Umbilical cord (tissue), 2 donors: ENCODE measurements around the gene OR2W1. TPM values are rescaled to one million over a fixed set of nuclear protein-coding genes. Genes with fewer than 3 reads are reported as not detected.

Experiments used
- DNase-seq: peaks from one replicate; pipeline ENCODE4 v3.0.0-alpha.2; 2015; ENCODE audit warnings: low spot score
- total RNA-seq: library from RNA; depleted of rRNA; stranded (reverse); fragments of >200 nt; gene quantifications from one replicate; pipeline ENCODE4 v1.2.3, GENCODE V29; 2014; ENCODE audit warnings: low replicate concordance; ENCODE audit not compliant: insufficient read depth

Gene OR2W1
- total RNA-seq, 1 donor from 2014 or later, result 1.2 TPM

DNA sequence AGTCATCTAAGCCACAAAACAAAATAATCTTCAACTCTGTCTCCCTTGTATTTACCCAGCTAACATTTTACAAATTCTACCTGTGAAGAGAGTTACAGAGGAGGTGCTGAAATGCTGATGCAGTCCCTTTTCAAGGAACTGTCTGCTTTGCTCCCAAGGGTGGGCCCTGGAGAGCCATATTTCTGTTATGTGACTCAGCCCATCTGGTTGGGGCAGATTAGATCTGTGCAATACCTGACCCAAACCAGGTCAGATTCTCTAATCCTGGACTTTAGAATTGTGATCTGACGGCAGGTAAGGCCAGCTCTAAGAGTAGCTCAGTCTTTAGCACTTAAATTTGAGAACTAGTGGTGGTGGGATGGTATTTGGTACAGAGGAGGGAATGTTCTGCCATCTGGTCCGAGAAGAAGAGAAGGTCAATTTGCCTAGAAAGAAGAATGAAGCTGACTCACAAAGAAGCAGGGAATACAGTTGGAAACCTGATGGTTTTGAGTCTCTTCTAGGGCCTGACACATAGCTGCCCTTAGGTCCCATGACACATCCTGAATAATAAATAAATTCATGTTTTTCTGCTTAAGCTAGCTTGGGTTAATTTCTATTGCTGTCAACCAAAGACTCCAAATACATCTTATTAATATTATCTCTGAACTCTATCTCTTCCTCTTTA, 48.0 kb downstream of the OR2W1 start:
- no peak for DNase-seq

DNA sequence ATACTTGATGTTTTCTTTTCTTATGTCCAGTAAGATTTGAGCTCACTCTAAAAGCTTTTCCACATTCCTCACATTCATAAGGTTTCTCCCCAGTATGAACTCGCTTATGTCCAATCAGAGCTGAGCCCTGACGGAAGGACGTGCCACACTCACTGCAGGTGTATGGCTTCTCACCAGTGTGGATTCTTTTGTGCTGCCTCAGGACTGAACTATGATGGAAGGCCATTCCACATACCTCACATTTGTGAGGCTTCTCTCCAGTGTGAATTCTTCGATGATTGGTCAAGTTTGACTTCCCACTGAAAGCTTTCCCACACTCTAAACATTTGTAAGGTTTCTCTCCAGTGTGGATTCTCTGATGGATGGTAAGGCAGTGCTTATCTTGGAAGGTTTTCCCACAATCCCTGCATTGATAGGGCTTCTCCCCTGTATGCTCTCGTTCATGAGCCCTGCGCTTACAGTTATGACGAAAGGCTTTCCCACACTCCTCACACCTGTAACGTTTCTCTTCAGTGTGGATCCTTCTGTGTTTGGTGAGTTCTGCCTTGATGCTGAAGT, 49.8 kb downstream of the OR2W1 start:
- no peak for DNase-seq

Other genes starting within 250 kb of the OR2W1 start
- 44.1 TPM for gene TRIM27, start 121.2 kb downstream of the OR2W1 start, total RNA-seq
- gene ZNF311, start 39.9 kb downstream of the OR2W1 start, total RNA-seq, result 7.7 TPM
- gene OR2B3, start 42.1 kb upstream of the OR2W1 start, total RNA-seq, result not detected
- gene OR2J1, start 54.3 kb upstream of the OR2W1 start, total RNA-seq, result 5.1 TPM
- 3.1 TPM for gene OR2J3, start 62.9 kb upstream of the OR2W1 start, total RNA-seq
- gene OR2J2, start 125.7 kb upstream of the OR2W1 start, total RNA-seq, result 2.9 TPM